WERI-Rb-1 (cell line): ENCODE results near the gene CATSPERB.
"Not testable (repeated sequence)": the region's sequence is repeated elsewhere in the genome, so short reads cannot be mapped to it uniquely, and the experiment has no call there.

Experiments used
- DNase-seq: peaks from one replicate; pipeline ENCODE4 v3.0.0-alpha.2; 2020
- H3K27ac ChIP-seq: fragments of 250-450 bp; sonication (Bioruptor Pico); 2 replicates; pipeline ENCODE4 v1.5.1; 2020; ENCODE audit warnings: mild to moderate bottlenecking, moderate library complexity
- H3K27me3 ChIP-seq: fragments of 250-450 bp; sonication (Bioruptor Pico); 2 replicates; pipeline ENCODE4 v1.5.1; 2021; ENCODE audit warnings: mild to moderate bottlenecking, low read depth, moderate library complexity; ENCODE audit not compliant: insufficient read depth, severe bottlenecking
- H3K36me3 ChIP-seq: fragments of 250-450 bp; sonication (Bioruptor Pico); 2 replicates; pipeline ENCODE4 v1.5.1; 2020; ENCODE audit warnings: mild to moderate bottlenecking, moderate library complexity
- H3K4me3 ChIP-seq: 2 replicates; pipeline ENCODE4 v1.5.1; 2011; ENCODE audit warnings: low read depth, mild to moderate bottlenecking, control low read depth, low read length
- H3K9me3 ChIP-seq: fragments of 250-450 bp; sonication (Bioruptor Pico); 2 replicates; pipeline ENCODE4 v1.5.1; 2021; ENCODE audit warnings: mild to moderate bottlenecking, moderate library complexity; ENCODE audit not compliant: severe bottlenecking
- TF ChIP-seq, protein P1 (sequence below): IDR thresholded peaks from 2 replicates; pipeline ENCODE4 v1.5.1; 2011; ENCODE audit warnings: low read depth, mild to moderate bottlenecking, control low read depth, inconsistent platforms, low read length

CATSPERB gene

DNA sequence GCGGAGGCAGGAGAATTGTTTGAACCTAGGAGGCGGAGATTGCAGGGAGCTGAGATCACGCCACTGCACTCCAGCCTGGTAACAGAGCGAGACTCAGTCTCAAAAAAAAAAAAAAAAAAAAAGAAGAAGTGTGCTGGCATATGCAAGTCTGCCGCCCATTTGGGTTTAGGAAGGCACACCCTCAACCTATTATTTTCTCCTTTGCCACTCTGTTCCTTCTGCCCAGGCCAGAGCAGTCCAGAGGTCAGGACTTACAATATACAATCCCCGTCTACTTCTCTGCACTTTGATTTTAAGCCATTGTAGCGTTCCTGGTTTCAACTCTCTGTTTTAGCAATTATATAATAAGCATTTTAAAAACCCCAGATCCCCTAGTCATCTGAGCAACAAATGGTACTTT, 39.8 kb downstream of the CATSPERB start:
- no peak for DNase-seq
- no peak overlapping the region for H3K4me3 ChIP-seq
- TF ChIP-seq, protein P1, sequence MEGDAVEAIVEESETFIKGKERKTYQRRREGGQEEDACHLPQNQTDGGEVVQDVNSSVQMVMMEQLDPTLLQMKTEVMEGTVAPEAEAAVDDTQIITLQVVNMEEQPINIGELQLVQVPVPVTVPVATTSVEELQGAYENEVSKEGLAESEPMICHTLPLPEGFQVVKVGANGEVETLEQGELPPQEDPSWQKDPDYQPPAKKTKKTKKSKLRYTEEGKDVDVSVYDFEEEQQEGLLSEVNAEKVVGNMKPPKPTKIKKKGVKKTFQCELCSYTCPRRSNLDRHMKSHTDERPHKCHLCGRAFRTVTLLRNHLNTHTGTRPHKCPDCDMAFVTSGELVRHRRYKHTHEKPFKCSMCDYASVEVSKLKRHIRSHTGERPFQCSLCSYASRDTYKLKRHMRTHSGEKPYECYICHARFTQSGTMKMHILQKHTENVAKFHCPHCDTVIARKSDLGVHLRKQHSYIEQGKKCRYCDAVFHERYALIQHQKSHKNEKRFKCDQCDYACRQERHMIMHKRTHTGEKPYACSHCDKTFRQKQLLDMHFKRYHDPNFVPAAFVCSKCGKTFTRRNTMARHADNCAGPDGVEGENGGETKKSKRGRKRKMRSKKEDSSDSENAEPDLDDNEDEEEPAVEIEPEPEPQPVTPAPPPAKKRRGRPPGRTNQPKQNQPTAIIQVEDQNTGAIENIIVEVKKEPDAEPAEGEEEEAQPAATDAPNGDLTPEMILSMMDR = no peak
- no peaks in the 10 kb centered on the region for H3K36me3 ChIP-seq
- peaks cover 4% of the 10 kb centered on the region for H3K9me3 ChIP-seq
- H3K27me3 ChIP-seq = no peaks in the 10 kb centered on the region
- no peak overlapping the region for H3K27ac ChIP-seq

DNA sequence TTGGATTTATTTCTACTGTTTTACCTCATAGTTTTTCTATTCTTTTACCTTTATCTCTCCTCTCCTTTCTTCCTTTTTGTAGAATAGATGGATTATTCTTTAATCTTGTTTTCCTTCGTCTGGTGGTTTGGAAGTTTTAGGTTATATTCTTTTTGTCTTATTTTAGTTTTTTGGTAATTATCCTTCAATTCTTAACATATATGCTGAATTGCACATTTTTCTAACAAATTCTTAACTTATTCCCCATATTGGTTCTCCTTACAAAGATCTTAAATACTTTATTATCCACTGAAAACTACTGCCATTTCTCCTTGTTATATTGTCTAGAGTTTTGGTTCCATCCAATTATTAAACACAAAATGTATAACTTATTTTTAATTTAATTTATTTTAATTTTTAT, 42.3 kb downstream of the CATSPERB start:
- no peak for DNase-seq
- TF ChIP-seq, protein P1 = no peak

DNA sequence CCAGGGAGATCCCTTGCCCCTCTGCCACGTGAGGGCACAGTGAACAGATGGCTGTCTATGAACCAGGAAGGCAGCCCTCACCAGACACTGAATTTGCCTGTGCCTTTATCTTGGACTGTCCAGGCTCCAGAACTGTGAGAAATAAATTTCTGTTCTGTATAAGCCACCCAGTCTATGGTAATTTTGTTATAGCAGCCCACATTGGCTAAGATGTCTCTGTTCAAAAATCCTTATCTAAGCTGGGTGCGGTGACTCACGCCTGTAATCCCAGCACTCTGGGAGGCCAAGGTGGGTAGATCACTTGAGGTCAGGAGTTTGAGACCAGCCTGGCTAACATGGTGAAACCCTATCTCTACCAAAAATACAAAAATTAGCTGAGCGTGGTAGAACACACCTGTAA, 44.5 kb downstream of the CATSPERB start:
- H3K9me3 ChIP-seq, H3K4me3 ChIP-seq, H3K36me3 ChIP-seq, H3K27ac ChIP-seq, H3K27me3 ChIP-seq, DNase-seq: not testable (repeated sequence)

More for the DNA sequence above, 42.3 kb downstream of the CATSPERB start:
- Histone ChIP-seq H3K9me3 (peaks cover 4% of the 10 kb centered on the region), H3K4me3 (no peak overlapping the region), H3K36me3 (no peaks in the 10 kb centered on the region), H3K27me3 (no peaks in the 10 kb centered on the region), H3K27ac (no peak overlapping the region)

GRCh38 chr14:91685600-91685999, 46.3 kb downstream of the CATSPERB start:
- H3K4me3 ChIP-seq = no peak overlapping the region
- no peak for DNase-seq
- no peaks in the 10 kb centered on the region for H3K27me3 ChIP-seq
- TF ChIP-seq, protein P1 = no peak
- H3K27ac ChIP-seq = no peak overlapping the region
- H3K36me3 ChIP-seq = no peaks in the 10 kb centered on the region
- H3K9me3 ChIP-seq = peaks cover 4% of the 10 kb centered on the region

GRCh38 chr14:91681893-91682563, 49.9 kb downstream of the CATSPERB start:
- TF ChIP-seq, protein P1 = no peak
- no peak for DNase-seq
- Histone ChIP-seq H3K9me3 (peaks cover 8% of the 10 kb centered on the region), H3K27me3 (no peaks in the 10 kb centered on the region), H3K27ac (no peak overlapping the region), H3K4me3 (no peak overlapping the region), H3K36me3 (no peaks in the 10 kb centered on the region)

DNA sequence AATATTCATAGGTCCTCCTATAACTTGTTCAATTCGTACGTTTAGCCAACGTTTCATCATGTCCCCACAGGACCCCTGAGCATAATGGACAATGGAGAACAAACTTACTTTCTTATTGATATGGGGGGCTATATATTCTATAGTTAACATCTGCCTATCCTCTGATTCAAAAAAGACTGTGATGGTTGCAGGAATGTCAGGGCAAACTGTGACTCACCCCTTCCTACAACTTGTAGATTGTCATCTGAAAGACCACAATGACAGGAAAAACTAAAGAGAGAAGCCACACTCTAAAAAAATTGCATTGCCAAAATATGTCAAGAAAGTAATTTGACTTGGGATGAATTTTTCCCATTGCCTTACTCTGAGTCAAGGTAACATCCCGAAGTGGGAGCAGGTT, 50.8 kb downstream of the CATSPERB start:
- no peak for DNase-seq
- Histone ChIP-seq H3K27me3 (no peaks in the 10 kb centered on the region), H3K9me3 (peaks cover 8% of the 10 kb centered on the region), H3K27ac (no peak overlapping the region), H3K4me3 (no peak overlapping the region), H3K36me3 (no peaks in the 10 kb centered on the region)
- TF ChIP-seq, protein P1 = no peak
